ENCODE results near the gene MACROD2.

MACROD2 gene

DNA sequence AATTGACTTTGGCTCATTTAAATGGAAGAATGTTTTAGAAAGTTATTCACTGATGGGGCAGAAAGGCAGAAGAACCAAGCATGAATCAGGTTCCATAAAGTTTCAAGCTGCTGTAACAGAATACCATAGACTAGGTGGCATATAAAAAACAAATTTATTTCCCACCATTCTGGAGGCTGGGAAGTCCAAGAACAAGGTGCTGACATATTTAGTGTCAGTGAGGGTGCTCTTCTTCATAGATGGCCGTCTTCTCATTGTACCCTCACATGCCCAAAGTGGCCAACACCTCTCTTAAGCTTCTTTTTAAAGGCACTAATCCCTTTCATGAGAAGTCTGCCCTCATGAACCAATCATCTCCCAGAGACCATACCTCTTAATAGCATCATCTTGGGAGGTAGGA, 902.3 kb downstream of the MACROD2 start:
- ChIA-PET POLR2A (ENCODE audit: low non-redundant PET) (no interaction called here), CTCF (no interaction called here)
- TF ChIP-seq, protein P1, sequence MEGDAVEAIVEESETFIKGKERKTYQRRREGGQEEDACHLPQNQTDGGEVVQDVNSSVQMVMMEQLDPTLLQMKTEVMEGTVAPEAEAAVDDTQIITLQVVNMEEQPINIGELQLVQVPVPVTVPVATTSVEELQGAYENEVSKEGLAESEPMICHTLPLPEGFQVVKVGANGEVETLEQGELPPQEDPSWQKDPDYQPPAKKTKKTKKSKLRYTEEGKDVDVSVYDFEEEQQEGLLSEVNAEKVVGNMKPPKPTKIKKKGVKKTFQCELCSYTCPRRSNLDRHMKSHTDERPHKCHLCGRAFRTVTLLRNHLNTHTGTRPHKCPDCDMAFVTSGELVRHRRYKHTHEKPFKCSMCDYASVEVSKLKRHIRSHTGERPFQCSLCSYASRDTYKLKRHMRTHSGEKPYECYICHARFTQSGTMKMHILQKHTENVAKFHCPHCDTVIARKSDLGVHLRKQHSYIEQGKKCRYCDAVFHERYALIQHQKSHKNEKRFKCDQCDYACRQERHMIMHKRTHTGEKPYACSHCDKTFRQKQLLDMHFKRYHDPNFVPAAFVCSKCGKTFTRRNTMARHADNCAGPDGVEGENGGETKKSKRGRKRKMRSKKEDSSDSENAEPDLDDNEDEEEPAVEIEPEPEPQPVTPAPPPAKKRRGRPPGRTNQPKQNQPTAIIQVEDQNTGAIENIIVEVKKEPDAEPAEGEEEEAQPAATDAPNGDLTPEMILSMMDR (conservative IDR thresholded peaks at IDR 0.05; ENCODE audit: low read depth) = no peak
- no peak overlapping the region for H3K27ac ChIP-seq
- DNase-seq (ENCODE audit: low spot score) = no peak

DNA sequence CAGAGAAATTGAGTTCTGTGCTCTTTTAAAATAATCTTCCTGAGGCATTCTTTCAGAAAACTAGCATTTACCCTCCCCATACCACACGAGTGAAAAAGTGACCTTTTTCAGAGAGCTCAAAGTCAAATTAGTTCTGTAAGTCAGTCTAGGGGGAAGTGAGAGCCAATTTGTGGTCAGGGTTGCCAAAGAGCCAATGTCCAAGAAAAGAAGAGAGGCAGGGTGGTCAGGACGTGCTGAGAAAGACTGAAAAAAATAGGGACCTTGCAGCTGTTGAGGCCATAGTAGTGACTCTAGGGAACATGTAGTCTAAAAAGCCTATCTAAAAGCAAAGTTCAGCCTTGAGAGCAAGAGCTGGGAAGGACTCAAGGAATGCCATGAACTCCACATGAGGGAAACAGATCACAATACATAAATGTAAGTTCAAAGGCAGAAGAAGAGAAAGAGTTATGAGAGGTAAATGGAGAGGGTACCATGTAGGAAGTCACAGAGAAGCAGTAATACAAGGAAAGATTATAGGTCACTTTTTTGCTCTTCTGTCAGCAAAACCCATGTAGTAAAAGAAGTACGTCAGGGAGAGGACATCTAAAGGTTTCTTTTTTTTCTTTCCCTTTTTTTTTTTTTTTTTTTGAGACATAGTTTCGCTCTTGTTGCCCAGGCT, 907.2 kb downstream of the MACROD2 start:
- H3K27ac ChIP-seq = no peak overlapping the region
- TF ChIP-seq, protein P1 (conservative IDR thresholded peaks at IDR 0.05; ENCODE audit: low read depth) = no peak
- POLR2A ChIA-PET (ENCODE audit: low non-redundant PET) = no interaction called here
- no peak for DNase-seq (ENCODE audit: low spot score)
- CTCF ChIA-PET = no interaction called here

DNA sequence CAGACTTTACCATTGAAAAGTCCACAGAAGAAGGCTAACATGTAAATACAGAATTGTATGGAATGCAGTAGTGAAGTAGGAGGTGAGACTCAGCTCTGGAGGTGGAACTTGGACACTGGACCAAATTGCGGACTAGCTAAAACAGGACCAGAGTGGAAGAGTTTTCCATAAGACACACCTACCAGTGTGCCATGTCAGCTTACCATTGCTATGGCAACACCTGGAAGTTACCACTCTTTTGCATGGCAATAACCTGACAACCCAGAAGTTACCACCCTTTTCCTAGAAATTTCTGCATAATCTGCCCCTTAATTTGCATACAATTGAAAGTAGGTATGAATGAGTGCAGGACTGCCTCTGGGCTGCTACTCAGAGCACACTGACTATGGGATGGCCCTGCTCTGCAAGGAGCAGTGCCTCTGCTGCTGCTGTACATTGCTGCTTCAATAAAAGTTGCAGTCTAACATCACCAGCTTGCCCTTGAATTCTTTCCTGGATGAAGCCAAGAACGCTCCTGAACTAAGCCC, 911.7 kb downstream of the MACROD2 start:
- H3K27ac ChIP-seq = no peak overlapping the region
- ChIA-PET POLR2A (ENCODE audit: low non-redundant PET) (no interaction called here), CTCF (no interaction called here)
- DNase-seq (ENCODE audit: low spot score) = no peak
- TF ChIP-seq, protein P1 (conservative IDR thresholded peaks at IDR 0.05; ENCODE audit: low read depth) = no peak

DNA sequence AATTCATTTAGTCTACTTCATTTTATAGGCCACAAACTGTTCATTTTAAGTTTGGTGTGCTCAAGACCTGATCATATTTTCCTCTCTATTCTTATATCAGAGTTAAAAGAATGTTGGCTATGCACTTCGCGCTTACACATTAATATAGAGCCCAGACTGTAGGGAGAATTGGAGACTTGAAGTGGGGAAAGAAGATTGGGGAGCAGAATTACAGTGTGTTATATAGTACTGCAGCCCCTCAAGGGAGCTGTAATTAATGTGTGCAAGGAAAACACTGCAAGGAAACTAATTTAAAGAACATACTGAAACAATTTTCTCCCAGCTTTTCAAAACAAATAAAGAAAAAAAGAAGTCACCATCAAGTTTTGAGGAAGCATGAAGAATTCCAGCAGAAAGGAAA, 914.8 kb downstream of the MACROD2 start:
- no peak overlapping the region for H3K27ac ChIP-seq
- CTCF ChIA-PET = interaction anchor here (0.6 kb wide), 1 partner anchor 966 kb away, joined by 4 read pairs; no protein-coding TSS in a partner anchor
- no peak for DNase-seq (ENCODE audit: low spot score)
- TF ChIP-seq, protein P1 (conservative IDR thresholded peaks at IDR 0.05; ENCODE audit: low read depth) = no peak
- POLR2A ChIA-PET (ENCODE audit: low non-redundant PET) = no interaction called here

DNA sequence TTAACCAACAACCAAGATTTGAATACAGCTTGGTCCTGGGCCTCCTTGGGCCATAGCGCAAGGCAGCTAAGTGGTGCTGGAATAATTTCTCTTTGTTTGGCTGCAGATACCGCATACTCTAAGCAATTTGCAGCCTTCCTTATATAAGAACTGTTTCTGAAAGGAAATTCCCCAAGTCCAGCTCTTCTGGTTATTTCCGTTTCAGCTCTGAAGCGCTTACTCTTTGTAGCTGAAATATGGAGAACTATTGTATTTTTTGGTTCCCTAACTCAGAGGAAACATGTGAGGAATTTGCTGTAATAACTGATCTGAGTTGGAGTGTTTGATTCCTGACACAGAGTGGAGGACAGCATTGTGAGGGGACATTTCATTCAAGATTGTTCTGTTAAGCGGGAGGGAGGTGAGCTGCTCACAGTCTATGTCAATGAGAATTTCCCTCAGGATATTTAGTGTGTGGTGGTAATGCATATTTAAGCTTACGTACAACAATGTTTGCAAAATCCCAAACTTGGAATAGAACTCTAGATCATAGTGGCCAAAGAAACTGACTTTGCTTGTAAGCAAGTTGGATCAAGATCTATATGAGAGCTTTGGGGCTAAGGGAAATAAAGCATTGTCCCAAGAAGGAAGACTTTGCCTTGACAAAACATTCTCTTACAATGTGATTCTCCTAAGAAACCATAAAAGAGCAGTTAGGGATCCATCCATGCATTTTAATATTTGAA, 918.7 kb downstream of the MACROD2 start:
- DNase-seq (ENCODE audit: low spot score) = no peak
- TF ChIP-seq, protein P1 (conservative IDR thresholded peaks at IDR 0.05; ENCODE audit: low read depth) = no peak
- no peak overlapping the region for H3K27ac ChIP-seq
- ChIA-PET POLR2A (ENCODE audit: low non-redundant PET) (no interaction called here), CTCF (no interaction called here)

DNA sequence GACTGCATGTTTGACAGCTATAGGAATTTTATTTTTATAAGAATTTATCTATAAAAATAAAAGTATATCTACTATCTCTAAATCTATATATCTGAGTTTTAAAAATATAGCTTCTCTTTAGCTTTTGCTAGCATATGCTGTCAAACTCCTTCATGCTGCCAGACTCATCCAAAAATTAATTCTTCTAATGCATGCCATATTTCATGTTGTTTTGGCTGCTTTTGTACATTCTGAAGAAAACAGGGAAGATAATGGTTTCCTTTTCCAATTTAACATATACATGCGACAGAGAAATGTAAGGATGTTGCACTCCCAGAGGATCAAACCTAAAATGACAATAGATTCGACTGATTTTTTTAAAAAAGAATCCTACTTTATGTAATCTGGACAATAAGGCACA, 919.3 kb downstream of the MACROD2 start:
- ChIA-PET CTCF (interaction anchor here (0.7 kb wide), 1 partner anchor 724 kb away, joined by 3 read pairs; no protein-coding TSS in a partner anchor), POLR2A (ENCODE audit: low non-redundant PET) (no interaction called here)
- TF ChIP-seq, protein P1 (conservative IDR thresholded peaks at IDR 0.05; ENCODE audit: low read depth) = no peak
- DNase-seq (ENCODE audit: low spot score) = no peak
- no peak overlapping the region for H3K27ac ChIP-seq
